IMR-90 (cell line): ENCODE measurements around the gene PCAT6. TPM values are rescaled to one million over a fixed set of nuclear protein-coding genes. Genes with fewer than 3 reads are reported as not detected.

ENCODE experiments used
- ATAC-seq: fragments of 200-7000 bp; cut with Tn5 transposase; 2 replicates; pipeline ENCODE4 v1.9.1; 2020; ENCODE audit warnings: low read depth, mild to moderate bottlenecking, moderate library complexity
- BruUV-seq: library from RNA; stranded (reverse); fragments of 400-500 nt; replicated peaks from 2 replicates; lab custom pipeline; 2021; lab: Mats Ljungman, UMichigan
- CTCF ChIA-PET: fragments of 300-600 bp; formaldehyde crosslinking; extraction: SDS; loops from one replicate; lab custom pipeline; 2021; ENCODE audit warnings: antibody characterized with exemption; lab: Yijun Ruan, JAX
- POLR2A ChIA-PET: fragments of 300-600 bp; sonication (Branson Sonifier 250); formaldehyde crosslinking; loops from one replicate; lab custom pipeline; 2022; ENCODE audit warnings: antibody characterized with exemption; ENCODE audit not compliant: unreplicated experiment; lab: Charles Lee
- DNase-seq: peaks from one replicate; pipeline ENCODE4 v3.0.0; 2013
- H2AFZ ChIP-seq: replicated peaks from 2 replicates; pipeline ENCODE3; 2013; ENCODE audit warnings: low read length, mild to moderate bottlenecking; ENCODE audit not compliant: poor library complexity
- H2AK5ac ChIP-seq: 2 replicates; pipeline ENCODE4 v1.6.1; 2013; ENCODE audit warnings: low read depth, low read length, inconsistent platforms
- H2AK9ac ChIP-seq: replicated peaks from 2 replicates; pipeline ENCODE3; 2013; ENCODE audit warnings: mild to moderate bottlenecking, low read depth, low read length, moderate library complexity; ENCODE audit not compliant: poor library complexity
- H2BK120ac ChIP-seq: 2 replicates; pipeline ENCODE4 v1.6.1; 2013; ENCODE audit warnings: low read depth, low read length, inconsistent platforms
- H2BK15ac ChIP-seq: 3 replicates; pipeline ENCODE4 v1.6.1; 2013; ENCODE audit warnings: low read depth, low read length, inconsistent platforms
- H2BK20ac ChIP-seq: 2 replicates; pipeline ENCODE4 v1.6.1; 2013; ENCODE audit warnings: low read depth, mild to moderate bottlenecking, inconsistent platforms, low read length, moderate library complexity
- H2BK5ac ChIP-seq: 2 replicates; pipeline ENCODE4 v1.6.1; 2013; ENCODE audit warnings: mild to moderate bottlenecking, low read depth, low read length, inconsistent platforms; ENCODE audit not compliant: poor library complexity, severe bottlenecking
- H3K14ac ChIP-seq: replicated peaks from 2 replicates; pipeline ENCODE4 v1.6.1; 2013; ENCODE audit warnings: low read depth, low read length, inconsistent platforms
- H3K18ac ChIP-seq: 2 replicates; pipeline ENCODE4 v1.6.1; 2013; ENCODE audit warnings: low read depth, low read length, control low read depth
- H3K23ac ChIP-seq: 2 replicates; pipeline ENCODE4 v1.6.1; 2013; ENCODE audit warnings: low read depth, low read length, inconsistent platforms
- H3K27ac ChIP-seq: 2 replicates; pipeline ENCODE4 v1.5.1; 2013; ENCODE audit warnings: mild to moderate bottlenecking, control low read depth, low read length; ENCODE audit not compliant: insufficient read depth
- H3K27me3 ChIP-seq: 2 replicates; pipeline ENCODE4 v1.6.1; 2013; ENCODE audit warnings: low read length; ENCODE audit not compliant: control insufficient read depth, insufficient read depth
- H3K36me3 ChIP-seq: 2 replicates; pipeline ENCODE4 v1.6.1; 2013; ENCODE audit warnings: low read length, mixed read lengths; ENCODE audit not compliant: control insufficient read depth, insufficient read depth
- H3K4ac ChIP-seq: 2 replicates; pipeline ENCODE4 v1.6.1; 2013; ENCODE audit warnings: low read depth, low read length, inconsistent platforms
- H3K4me1 ChIP-seq: 2 replicates; pipeline ENCODE4 v1.6.1; 2013; ENCODE audit warnings: low read length, mixed read lengths; ENCODE audit not compliant: control insufficient read depth, insufficient read depth
- H3K4me2 ChIP-seq: 2 replicates; pipeline ENCODE4 v1.6.1; 2013; ENCODE audit warnings: low read depth, mild to moderate bottlenecking, control low read depth, low read length, moderate library complexity
- H3K4me3 ChIP-seq: 2 replicates; pipeline ENCODE4 v1.5.1; 2013; ENCODE audit warnings: low read depth, mild to moderate bottlenecking, control low read depth, low read length, moderate library complexity; ENCODE audit not compliant: insufficient read depth
- H3K56ac ChIP-seq: 2 replicates; pipeline ENCODE4 v1.6.1; 2013; ENCODE audit warnings: low read length, inconsistent platforms; ENCODE audit not compliant: insufficient read depth; ENCODE audit errors: extremely low read depth
- H3K79me1 ChIP-seq, 2 experiments: 2 replicates each; pipeline ENCODE4 v1.6.1; 2013; ENCODE audit warnings: low read length in 2 of 2, inconsistent platforms in 1 of 2, low read depth in 1 of 2
- H3K9ac ChIP-seq: 2 replicates; pipeline ENCODE4 v1.6.1; 2013; ENCODE audit warnings: low read depth, low read length, control low read depth
- H3K9me1 ChIP-seq: 2 replicates; pipeline ENCODE4 v1.6.1; 2013; ENCODE audit warnings: low read length, inconsistent platforms; ENCODE audit not compliant: insufficient read depth
- H3K9me3 ChIP-seq: 2 replicates; pipeline ENCODE4 v1.6.1; 2013; ENCODE audit warnings: low read length; ENCODE audit not compliant: control insufficient read depth, insufficient read depth
- H4K20me1 ChIP-seq: 2 replicates; pipeline ENCODE4 v1.6.1; 2013; ENCODE audit warnings: low read length, inconsistent platforms; ENCODE audit not compliant: insufficient read depth
- H4K5ac ChIP-seq: 2 replicates; pipeline ENCODE4 v1.6.1; 2013; ENCODE audit warnings: mild to moderate bottlenecking, low read depth, low read length, control low read depth
- H4K8ac ChIP-seq, 2 experiments: 2 replicates each; pipeline ENCODE4 v1.6.1; 2013; ENCODE audit warnings: low read depth in 2 of 2, low read length in 2 of 2, control low read depth in 1 of 2, inconsistent platforms in 1 of 2
- H4K91ac ChIP-seq: 2 replicates; pipeline ENCODE4 v1.6.1; 2013; ENCODE audit warnings: low read depth, low read length, inconsistent platforms; ENCODE audit not compliant: insufficient read depth
- BHLHE40 ChIP-seq: fragments of 150-350 bp; IDR thresholded peaks from 2 replicates; pipeline ENCODE4 v1.6.1; 2016; ENCODE audit warnings: mild to moderate bottlenecking, low read depth, low read length
- FOS ChIP-seq: fragments of 150-350 bp; IDR thresholded peaks from 2 replicates; pipeline ENCODE4 v1.6.1; 2016; ENCODE audit warnings: low read depth, low read length
- MAFK ChIP-seq: IDR thresholded peaks from 2 replicates; pipeline ENCODE4 v1.6.1; 2012; ENCODE audit warnings: low read depth, low read length, improper control_type of control experiment
- RAD21 ChIP-seq: IDR thresholded peaks from 2 replicates; pipeline ENCODE4 v1.6.1; 2012; ENCODE audit warnings: low read length, improper control_type of control experiment
- WGBS, 2 experiments: methylation state at CpG; one replicate each; pipeline versions ENCODE4 v1.1.5 to v1.1.7; 2013; ENCODE audit warnings: missing lambda C conversion rate in 2 of 2; ENCODE audit not compliant: insufficient read length in 1 of 2; ENCODE audit errors: extremely low coverage in 2 of 2; 5-methylcytosine and 5-hydroxymethylcytosine counted together
- dilution Hi-C: fragments of 300-500 bp; cut with HindIII; formaldehyde crosslinking; loops from one replicate; pipeline ENCODE4 v1.14.3; 2018; ENCODE audit warnings: low sequenced_read_pairs; ENCODE audit not compliant: unreplicated experiment
- in situ Hi-C: fragments of 300-500 bp; cut with MboI; formaldehyde crosslinking; loops from 3 replicates; pipeline ENCODE4 v1.14.3; 2019; ENCODE audit warnings: low sequenced_read_pairs, inconsistent platforms, mixed read lengths
- intact Hi-C: fragments of 100-400 bp; cut with micrococcal nuclease; formaldehyde crosslinking; loops from 2 replicates; pipeline ENCODE4 v1.10.0; 2022
- polyA plus RNA-seq, 3 experiments: library from polyadenylated mRNA; depleted of rRNA; stranded (reverse); fragments of >200 nt; gene quantifications; 2 replicates each; pipeline ENCODE4 v1.2.3, GENCODE V29; 2012; ENCODE audit warnings: low replicate concordance in 1 of 3
- total RNA-seq: library from RNA; depleted of rRNA; stranded (reverse); fragments of >200 nt; gene quantifications from 2 replicates; pipeline ENCODE4 v1.2.3, GENCODE V29; 2012

Gene PCAT6
- total and polyA plus RNA-seq, 2 of the 4 experiments (the other 2 are of a cell fraction) = 5.8 TPM; not detected in 1

DNA sequence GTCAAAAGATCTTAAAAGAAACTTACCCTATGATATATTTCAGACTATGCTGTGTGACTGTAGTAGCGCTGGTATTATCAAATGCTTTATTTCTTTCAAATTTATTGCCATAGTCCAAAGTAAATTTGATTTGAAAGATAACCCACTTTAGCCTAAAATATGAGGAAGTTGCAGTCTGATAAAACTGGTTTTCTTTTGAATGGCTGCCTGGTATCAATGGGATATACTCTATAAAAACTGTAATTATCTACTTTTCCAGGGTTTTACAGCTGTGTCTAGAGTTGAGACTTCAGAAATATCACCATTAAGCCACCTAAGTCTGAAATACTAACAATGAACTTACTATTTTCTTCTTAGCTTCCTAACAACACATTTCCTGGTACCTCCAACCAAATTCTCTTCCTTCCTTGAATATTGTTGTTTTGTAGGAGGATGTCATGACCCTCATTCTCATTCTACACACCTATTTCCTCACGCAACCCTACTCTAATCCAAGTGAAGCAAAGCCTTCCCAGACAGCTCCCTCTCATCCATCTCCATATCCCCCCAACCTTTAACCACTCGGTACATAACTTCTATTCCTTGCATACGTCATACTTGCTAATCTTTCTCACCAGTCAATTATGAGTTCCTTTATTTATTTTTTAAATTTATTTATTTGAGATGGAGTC lies 19.5 kb upstream of the PCAT6 start:
- Histone ChIP-seq H3K56ac (no peak overlapping the region), H3K23ac (no peak overlapping the region), H3K14ac (no peak overlapping the region), H2AFZ (no peak overlapping the region), H4K20me1 (peaks cover 100% of the 10 kb centered on the region), H3K27me3 (no peaks in the 10 kb centered on the region), H3K9ac (no peak overlapping the region), H3K4me2 (no peak overlapping the region), H3K9me1 (peaks cover 15% of the 10 kb centered on the region), H3K9me3 (no peaks in the 10 kb centered on the region), H4K8ac (no peak overlapping the region), H3K4me1 (no peaks in the 10 kb centered on the region), H2BK15ac (no peak overlapping the region), H2BK120ac (no peak overlapping the region), H3K79me1 (peaks cover 14 to 82% of the 10 kb centered on the region in 2 experiments), H4K5ac (no peak overlapping the region), H3K36me3 (peaks cover 4% of the 10 kb centered on the region), H3K4ac (no peak overlapping the region), H2BK20ac (no peak overlapping the region), H3K27ac (no peak overlapping the region), H2BK5ac (no peak overlapping the region), H2AK5ac (no peak overlapping the region), H3K4me3 (no peak overlapping the region), H2AK9ac (no peak overlapping the region), H4K91ac (no peak overlapping the region), H3K18ac (no peak overlapping the region)
- CTCF ChIA-PET = interaction anchor here (0.9 to 1.4 kb wide), 2 partner anchors 9 kb away, joined by 3 to 4 read pairs; no protein-coding TSS in a partner anchor
- DNase-seq (no peak), ATAC-seq (no peak)
- no TSS peak for BruUV-seq
- no peak for TF ChIP-seq RAD21
- no peak for TF ChIP-seq MAFK
- TF ChIP-seq BHLHE40 = no peak
- no peak for TF ChIP-seq FOS
- no CpG with 5 or more reads among the region's 4 CpGs for WGBS, 2 experiments
- intact Hi-C loops (no loop called here), dilution Hi-C loops (no loop called here), in situ Hi-C loops (no loop called here)
- POLR2A ChIA-PET = no interaction called here
